Muscle of leg (tissue), 16 donors: ENCODE measurements around the gene DNAH2. TPM values are rescaled to one million over a fixed set of nuclear protein-coding genes. Genes with fewer than 3 reads are reported as not detected.
A peak's percentile ranks its signal among the peaks of the same experiment; 100 is the strongest.

Experiments
- DNase-seq: peaks from one replicate; pipeline ENCODE4 v3.0.0; 2013
- H3K27ac ChIP-seq: one replicate; pipeline ENCODE4 v1.5.1; 2013; ENCODE audit warnings: mild to moderate bottlenecking, low read length, control low read depth
- H3K27me3 ChIP-seq: one replicate; pipeline ENCODE4 v1.6.1; 2013; ENCODE audit warnings: low read length; ENCODE audit not compliant: control insufficient read depth, insufficient read depth
- H3K36me3 ChIP-seq: one replicate; pipeline ENCODE4 v1.6.1; 2013; ENCODE audit warnings: low read length; ENCODE audit not compliant: control insufficient read depth, insufficient read depth
- H3K4me1 ChIP-seq: one replicate; pipeline ENCODE4 v1.6.1; 2013; ENCODE audit warnings: low read length; ENCODE audit not compliant: control insufficient read depth, insufficient read depth
- H3K4me3 ChIP-seq: one replicate; pipeline ENCODE4 v1.5.1; 2013; ENCODE audit warnings: low read length, control low read depth
- H3K9me3 ChIP-seq: replicated peaks from 2 replicates; pipeline ENCODE4 v1.6.1; 2013; ENCODE audit warnings: low read depth, low read length; ENCODE audit not compliant: control insufficient read depth
- WGBS: methylation state at CpG from one replicate; pipeline ENCODE4 v1.1.5; 2013; ENCODE audit warnings: missing lambda C conversion rate; ENCODE audit not compliant: insufficient coverage; 5-methylcytosine and 5-hydroxymethylcytosine counted together
- long read RNA-seq, 11 donors: transcript quantifications; one replicate each; lab custom pipeline, GENCODE V29; 2026
- polyA plus RNA-seq, 8 donors: library from polyadenylated mRNA; unstranded; fragments of 120-200 nt; gene quantifications; one replicate each; pipeline versions ENCODE4 v1.2.1 to v1.2.3, GENCODE V29; 2013; ENCODE audit warnings: inconsistent platforms in 1 of 8, low replicate concordance in 1 of 8; ENCODE audit not compliant: insufficient read length in 8 of 8, insufficient read depth in 1 of 8
- total RNA-seq: library from RNA; stranded (reverse); fragments of 120-200 nt; gene quantifications from one replicate; pipeline ENCODE4 v1.2.4, GENCODE V29; 2013

The DNAH2 gene, protein sequence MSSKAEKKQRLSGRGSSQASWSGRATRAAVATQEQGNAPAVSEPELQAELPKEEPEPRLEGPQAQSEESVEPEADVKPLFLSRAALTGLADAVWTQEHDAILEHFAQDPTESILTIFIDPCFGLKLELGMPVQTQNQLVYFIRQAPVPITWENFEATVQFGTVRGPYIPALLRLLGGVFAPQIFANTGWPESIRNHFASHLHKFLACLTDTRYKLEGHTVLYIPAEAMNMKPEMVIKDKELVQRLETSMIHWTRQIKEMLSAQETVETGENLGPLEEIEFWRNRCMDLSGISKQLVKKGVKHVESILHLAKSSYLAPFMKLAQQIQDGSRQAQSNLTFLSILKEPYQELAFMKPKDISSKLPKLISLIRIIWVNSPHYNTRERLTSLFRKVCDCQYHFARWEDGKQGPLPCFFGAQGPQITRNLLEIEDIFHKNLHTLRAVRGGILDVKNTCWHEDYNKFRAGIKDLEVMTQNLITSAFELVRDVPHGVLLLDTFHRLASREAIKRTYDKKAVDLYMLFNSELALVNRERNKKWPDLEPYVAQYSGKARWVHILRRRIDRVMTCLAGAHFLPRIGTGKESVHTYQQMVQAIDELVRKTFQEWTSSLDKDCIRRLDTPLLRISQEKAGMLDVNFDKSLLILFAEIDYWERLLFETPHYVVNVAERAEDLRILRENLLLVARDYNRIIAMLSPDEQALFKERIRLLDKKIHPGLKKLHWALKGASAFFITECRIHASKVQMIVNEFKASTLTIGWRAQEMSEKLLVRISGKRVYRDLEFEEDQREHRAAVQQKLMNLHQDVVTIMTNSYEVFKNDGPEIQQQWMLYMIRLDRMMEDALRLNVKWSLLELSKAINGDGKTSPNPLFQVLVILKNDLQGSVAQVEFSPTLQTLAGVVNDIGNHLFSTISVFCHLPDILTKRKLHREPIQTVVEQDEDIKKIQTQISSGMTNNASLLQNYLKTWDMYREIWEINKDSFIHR (N-terminal part only)
- total RNA-seq (4.6 TPM), polyA plus RNA-seq (10 to 100 TPM in 2 of 8 donors, 1 to 10 TPM in 6; 3.9 to 18.3 (median 6.2) TPM)
- long read RNA-seq, donor 1 = 0 reads
- long read RNA-seq, donor 2 = 0 reads
- long read RNA-seq, donor 3, partial matches to known transcripts = 5 of 5 reads
- long read RNA-seq, donor 3, other reads (novel, unspliced or antisense) = 0 of 5 reads
- long read RNA-seq, donor 4 = 0 reads
- long read RNA-seq, donor 5, partial matches to known transcripts = 94 of 94 reads
- long read RNA-seq, donor 5, other reads (novel, unspliced or antisense) = 0 of 94 reads
- long read RNA-seq, donor 6 = 0 reads
- long read RNA-seq, donor 7, partial matches to known transcripts = 5 of 5 reads
- long read RNA-seq, donor 7, other reads (novel, unspliced or antisense) = 0 of 5 reads
- long read RNA-seq, donor 8 = 0 reads
- long read RNA-seq, donor 9 = 0 reads
- long read RNA-seq, donor 10 = 0 reads
- long read RNA-seq, donor 11 = 0 reads

DNA sequence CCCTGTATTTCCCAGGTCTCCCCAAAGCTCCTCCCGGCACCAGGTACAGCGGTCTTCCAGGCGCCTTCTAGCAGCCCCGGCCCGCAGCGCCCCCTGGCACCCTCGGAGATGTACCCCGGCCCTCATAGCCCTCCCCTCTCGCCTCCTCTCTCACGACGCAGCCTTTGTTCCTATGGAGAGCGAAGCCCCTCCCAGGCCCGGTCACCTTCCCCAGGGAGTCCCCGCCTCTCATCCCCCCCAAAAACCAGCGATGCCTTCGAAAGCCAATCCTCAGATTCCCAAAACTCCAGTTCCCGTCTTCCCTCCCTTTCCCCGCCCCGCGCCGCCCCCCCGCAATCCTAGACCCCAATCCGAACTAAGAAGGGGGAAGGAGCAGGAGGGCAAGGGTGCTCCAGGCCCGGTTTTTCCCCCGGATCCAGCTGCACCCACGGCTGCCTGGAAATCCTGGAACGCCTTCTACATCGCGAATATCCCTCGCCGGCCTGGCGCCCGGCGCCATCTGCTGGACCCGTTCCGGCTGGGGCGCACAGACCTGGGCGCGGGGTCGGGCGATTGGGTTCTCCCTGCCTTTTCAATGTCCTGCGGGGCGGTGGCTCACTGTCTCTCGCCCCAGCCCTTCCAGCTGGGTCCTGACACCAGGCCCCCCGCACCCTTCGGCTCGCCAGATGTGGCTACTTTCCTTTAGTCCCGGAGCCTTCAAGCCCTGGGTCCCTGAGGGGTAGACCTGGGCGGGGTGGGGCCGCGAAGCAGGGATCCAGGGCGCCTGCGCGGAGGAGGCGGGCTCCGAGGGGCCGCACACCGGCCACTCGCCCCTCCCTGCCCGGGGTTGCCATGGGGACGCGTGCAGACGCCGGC, at the start of gene DNAH2:
DNAH2 (plus strand) TSS at position 844 of the 855 bp plus-strand sequence. CDS start 1,991 bp downstream, outside the sequence.
- Histone ChIP-seq H3K4me3 (peak within 1 kb of the TSS; percentile 66), H3K4me1 (peaks cover 30% of the 10 kb centered on the region), H3K27me3 (peaks cover 53% of the 10 kb centered on the region), H3K27ac (no peak within 1 kb of the TSS), H3K36me3 (no peaks in the 10 kb centered on the region), H3K9me3 (no peaks in the 10 kb centered on the region)
- under 1% methylated on average over 56 of the region's 64 CpGs for WGBS
- DNase-seq = peak; percentile 97

DNA sequence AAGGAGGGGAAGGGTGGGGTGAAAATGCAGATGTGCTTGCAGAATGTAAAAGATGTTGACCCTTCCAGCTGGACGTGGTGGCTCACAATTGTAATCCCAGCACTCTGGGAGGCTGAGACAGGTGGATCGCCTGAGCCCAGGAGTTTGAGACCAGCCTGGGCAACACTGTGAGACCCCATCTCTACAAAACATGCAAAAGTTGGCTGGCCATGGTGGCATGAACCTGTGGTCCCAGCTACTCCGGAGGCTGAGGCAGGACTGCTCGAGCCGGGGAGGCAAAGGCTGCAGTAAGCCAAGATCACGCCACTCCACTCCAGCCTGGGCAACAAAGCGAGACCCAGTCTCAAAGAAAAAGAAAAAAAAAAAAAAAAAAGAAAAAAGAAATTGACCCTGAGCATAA, 49.1 kb upstream of the DNAH2 start:
- WGBS = 43% methylated on average over 1 of the region's 7 CpGs

DNA sequence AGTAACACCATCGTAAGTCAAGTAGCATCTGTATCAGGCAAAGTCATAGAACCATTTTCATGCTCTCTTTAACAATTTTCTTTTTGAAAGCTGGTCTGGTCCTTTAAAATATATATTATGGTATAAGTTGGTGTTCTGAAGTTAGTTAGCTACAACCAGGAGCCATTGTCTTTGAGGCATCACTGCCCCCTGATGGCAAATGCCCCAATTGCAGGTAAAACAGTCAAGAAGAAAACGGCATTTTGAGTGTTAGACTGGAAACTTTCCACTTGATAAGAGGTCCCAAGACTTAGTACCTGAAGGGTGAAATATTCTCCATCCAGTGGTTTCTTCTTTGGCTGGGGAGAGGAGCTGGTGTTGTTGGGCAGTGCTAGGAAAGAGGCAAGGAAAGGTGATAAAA, 44.3 kb upstream of the DNAH2 start:
- no peak overlapping the region for H3K4me3 ChIP-seq
- H3K36me3 ChIP-seq = peaks cover 74% of the 10 kb centered on the region
- no peaks in the 10 kb centered on the region for H3K27me3 ChIP-seq
- 91% methylated on average over 1 of the region's 2 CpGs for WGBS
- peaks cover 9% of the 10 kb centered on the region for H3K9me3 ChIP-seq
- H3K4me1 ChIP-seq = no peaks in the 10 kb centered on the region
- H3K27ac ChIP-seq = no peak overlapping the region
- no peak for DNase-seq

More for the DNA sequence above, 49.1 kb upstream of the DNAH2 start:
- Histone ChIP-seq H3K27ac (no peak overlapping the region), H3K4me1 (no peaks in the 10 kb centered on the region), H3K9me3 (peaks cover 4% of the 10 kb centered on the region), H3K4me3 (no peak overlapping the region), H3K36me3 (peaks cover 62% of the 10 kb centered on the region), H3K27me3 (no peaks in the 10 kb centered on the region)
- DNase-seq = no peak

DNA sequence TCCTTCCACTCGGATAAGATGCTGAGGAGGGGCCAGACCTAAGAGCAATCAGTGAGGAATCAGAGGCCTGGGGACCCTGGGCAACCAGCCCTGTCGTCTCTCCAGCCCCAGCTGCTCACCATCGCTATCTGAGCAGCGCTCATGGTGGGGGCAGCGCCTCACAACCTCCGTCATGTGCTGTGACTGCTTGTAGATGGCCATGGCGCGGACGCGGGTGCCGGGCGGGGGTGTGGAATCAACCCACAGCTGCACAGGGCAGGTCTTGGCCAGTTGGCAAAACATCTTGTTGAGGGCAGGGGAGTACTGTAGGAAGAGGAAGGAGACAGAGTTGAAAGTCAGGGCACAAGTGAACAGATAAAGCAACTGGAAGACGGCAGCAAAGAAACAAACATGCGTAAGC, 42.6 kb upstream of the DNAH2 start:
- peaks cover 57% of the 10 kb centered on the region for H3K36me3 ChIP-seq

DNA sequence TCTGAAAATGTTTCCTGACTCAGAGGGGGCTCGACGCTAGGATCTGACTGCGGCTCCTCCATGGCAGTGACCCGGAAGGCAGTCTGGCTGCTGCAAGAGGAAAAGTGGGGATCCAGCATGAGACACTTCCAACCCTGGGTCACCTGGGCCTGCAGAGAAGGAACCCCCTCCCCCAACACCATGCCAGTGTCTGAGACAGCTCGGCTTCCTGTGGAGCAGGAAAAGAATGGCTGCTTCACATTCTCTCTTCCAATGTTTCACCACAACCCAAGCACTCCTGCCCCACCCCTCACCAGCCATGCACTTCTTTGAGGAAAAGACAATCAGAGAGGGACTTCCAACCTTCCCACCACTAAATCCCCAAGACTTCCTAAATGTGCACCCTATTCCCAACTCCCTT, 41.0 kb upstream of the DNAH2 start:
- H3K27me3 ChIP-seq = no peaks in the 10 kb centered on the region
- DNase-seq = no peak
- H3K4me1 ChIP-seq = no peaks in the 10 kb centered on the region
- H3K27ac ChIP-seq = no peak overlapping the region
- H3K4me3 ChIP-seq = no peak overlapping the region
- peaks cover 9% of the 10 kb centered on the region for H3K9me3 ChIP-seq
- peaks cover 44% of the 10 kb centered on the region for H3K36me3 ChIP-seq
- 75% methylated on average over 4 of the region's 5 CpGs for WGBS

More for the DNA sequence above, 42.6 kb upstream of the DNAH2 start:
- Histone ChIP-seq H3K4me3 (no peak overlapping the region), H3K9me3 (peaks cover 9% of the 10 kb centered on the region), H3K27me3 (no peaks in the 10 kb centered on the region), H3K4me1 (no peaks in the 10 kb centered on the region), H3K27ac (no peak overlapping the region)
- WGBS = 96% methylated on average over 12 of the region's 14 CpGs
- no peak for DNase-seq

DNA sequence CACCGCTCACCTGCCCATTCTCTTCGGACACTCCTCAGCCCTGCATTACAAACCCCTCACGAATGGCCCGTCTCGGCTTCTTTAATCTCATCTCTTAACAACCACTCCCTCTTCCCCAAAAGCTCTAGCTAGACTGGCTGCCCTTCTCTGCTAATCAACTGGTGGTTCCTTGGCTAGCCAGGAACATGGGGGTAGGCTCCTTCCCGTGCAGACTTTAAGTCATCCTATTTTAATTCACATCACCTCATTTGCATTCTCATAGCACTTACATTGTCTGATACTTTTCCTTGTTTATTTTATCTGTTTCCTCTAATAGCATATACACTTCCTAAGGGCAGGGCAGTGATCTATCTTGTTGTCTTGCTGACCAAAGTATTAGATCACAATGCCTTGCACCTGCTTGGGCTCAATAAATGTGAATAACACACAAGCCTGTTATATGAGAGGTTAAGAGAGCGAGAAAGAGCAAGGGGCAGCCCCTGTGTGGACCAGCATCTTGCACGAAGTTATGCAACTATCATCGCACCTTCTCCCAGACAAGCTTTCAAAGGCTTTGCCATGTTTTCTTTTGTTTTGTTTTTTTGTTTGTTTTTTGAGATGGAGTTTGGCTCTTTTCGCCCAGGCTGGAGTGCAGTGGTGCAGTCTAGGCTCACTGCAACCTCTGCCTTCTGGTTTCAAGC, 40.0 kb upstream of the DNAH2 start:
- no peak overlapping the region for H3K27ac ChIP-seq
- WGBS = 60% methylated on average over 6 of the region's 10 CpGs
- no peak for DNase-seq
- H3K4me3 ChIP-seq = no peak overlapping the region
- peaks cover 9% of the 10 kb centered on the region for H3K9me3 ChIP-seq
- H3K27me3 ChIP-seq = no peaks in the 10 kb centered on the region
- H3K36me3 ChIP-seq = peaks cover 36% of the 10 kb centered on the region
- no peaks in the 10 kb centered on the region for H3K4me1 ChIP-seq

DNA sequence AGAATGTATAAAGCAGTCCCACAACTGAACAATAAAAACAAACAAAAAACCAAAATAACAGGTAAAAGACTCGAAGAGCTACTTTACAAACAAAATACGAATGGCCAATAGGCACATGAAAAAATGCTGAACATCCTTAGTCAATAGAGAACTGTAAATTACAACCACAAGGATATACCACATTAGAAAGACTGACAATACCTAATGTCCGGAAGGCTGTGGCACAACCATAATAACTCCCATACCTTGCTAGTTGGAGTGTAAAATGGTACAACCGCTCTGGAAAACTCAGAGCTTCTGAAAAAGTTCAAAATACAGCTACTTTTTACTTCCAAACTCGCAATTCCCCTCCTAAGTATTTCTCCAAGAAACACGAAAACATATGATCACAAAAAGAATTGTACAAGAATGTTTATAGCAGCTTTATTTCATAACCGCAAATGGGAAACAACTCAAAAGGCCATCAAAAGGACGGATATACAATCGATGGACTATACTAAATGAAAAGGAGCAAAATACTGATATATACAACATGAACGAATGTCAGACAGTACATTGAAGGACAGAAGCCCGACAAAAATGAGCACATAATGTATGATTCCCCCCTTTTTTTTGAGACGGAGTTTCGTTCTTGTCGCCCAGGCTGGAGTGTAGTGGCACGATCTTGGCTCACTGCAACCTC, 32.6 kb upstream of the DNAH2 start:
- H3K27me3 ChIP-seq = no peaks in the 10 kb centered on the region
- peaks cover 6% of the 10 kb centered on the region for H3K36me3 ChIP-seq
- no peak for DNase-seq
- peaks cover 17% of the 10 kb centered on the region for H3K4me1 ChIP-seq
- WGBS = 41% methylated on average over 4 of the region's 15 CpGs
- H3K4me3 ChIP-seq = peak overlapping the region; percentile 83
- peak overlapping the region; percentile 98 for H3K27ac ChIP-seq
- H3K9me3 ChIP-seq = no peaks in the 10 kb centered on the region

DNA sequence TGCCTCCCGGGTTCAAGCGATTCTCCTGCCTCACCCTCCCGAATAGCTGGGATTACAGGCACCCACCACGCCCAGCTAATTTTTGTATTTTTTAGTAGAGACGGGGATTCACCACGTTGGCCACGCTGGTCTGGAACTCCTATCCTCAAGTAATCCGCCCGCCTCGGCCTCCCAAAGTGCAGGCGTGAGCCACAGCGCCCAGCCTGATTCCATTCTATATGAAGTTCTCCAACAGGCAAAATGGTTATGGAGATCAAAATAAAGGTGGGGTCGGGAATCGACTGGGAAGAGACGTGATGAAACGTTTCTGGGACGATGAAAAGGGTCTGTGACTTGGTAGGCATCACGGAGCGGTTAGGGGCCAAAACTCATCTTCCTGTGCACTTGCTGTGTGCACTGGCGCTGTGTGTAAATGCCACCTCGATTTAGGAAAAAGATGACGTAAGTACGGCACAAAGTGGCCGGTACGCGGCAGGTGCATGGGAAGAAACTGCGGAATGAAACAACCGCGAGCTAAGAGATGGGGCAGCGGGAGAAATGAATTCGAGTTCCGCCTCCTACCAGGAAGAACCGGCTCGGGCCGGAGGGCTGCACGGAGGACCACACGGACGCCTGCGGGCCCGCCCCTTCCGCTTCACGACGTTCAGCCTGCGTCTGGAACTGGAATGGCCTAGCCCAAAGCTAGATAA, 31.9 kb upstream of the DNAH2 start:
- peak; percentile 98 for DNase-seq
- Histone ChIP-seq H3K4me3 (peak overlapping the region; percentile 83), H3K9me3 (no peaks in the 10 kb centered on the region), H3K27me3 (no peaks in the 10 kb centered on the region), H3K36me3 (peaks cover 6% of the 10 kb centered on the region), H3K27ac (peak overlapping the region; percentile 98), H3K4me1 (peaks cover 17% of the 10 kb centered on the region)
- WGBS = 1% methylated on average over 34 of the region's 44 CpGs
